Measurements from ENCODE around the gene SH3RF3. TPM values are rescaled to one million over a fixed set of nuclear protein-coding genes. Genes with fewer than 3 reads are reported as not detected.

The SH3RF3 gene
- total RNA-seq, 1 experiment from 2014 or later, result 1.0 TPM

DNA sequence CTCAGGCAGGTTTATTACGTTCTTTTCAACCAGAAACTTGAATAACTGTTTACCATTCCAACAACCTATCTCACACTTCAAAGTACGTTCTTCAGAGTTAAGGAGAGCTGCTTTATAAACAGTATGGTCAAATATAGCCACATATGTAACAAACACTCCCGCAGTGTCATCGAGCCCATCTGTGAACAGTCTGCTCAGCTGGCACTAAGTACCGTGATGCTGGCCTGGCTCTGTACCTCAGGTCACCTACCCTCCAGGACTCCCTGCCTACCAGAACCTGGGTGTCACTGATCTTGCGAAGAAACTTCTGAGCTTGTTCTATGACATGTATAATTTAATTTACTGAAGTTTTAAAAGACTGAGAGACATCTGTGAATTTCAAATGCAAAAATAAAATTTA, 413.4 kb downstream of the SH3RF3 start:
- peaks cover 5% of the 10 kb centered on the region for H3K9me3 Mint-ChIP-seq
- H3K4me3 Mint-ChIP-seq, result no peak overlapping the region
- 0 out of 2 replicates have a peak, but pooled peaks cover 7% of the 10 kb centered on the region for H3K36me3 Mint-ChIP-seq
- TF ChIP-seq ZNF138 (CRISPR knock-in tag; conservative IDR thresholded peaks at IDR 0.05) (no peak), ATF2 (CRISPR knock-in tag; IDR thresholded peaks at IDR 0.05; ENCODE audit: borderline replicate concordance, low read depth) (no peak), NFYB (CRISPR knock-in tag; conservative IDR thresholded peaks at IDR 0.05; ENCODE audit: low read depth) (no peak), NR1H2 (CRISPR knock-in tag; IDR thresholded peaks at IDR 0.05) (no peak), ZNF396 (CRISPR knock-in tag; IDR thresholded peaks at IDR 0.05; ENCODE audit: borderline replicate concordance) (no peak), ZNF121 (CRISPR knock-in tag; IDR thresholded peaks at IDR 0.05) (no peak), RELA (CRISPR knock-in tag; IDR thresholded peaks at IDR 0.05; ENCODE audit: borderline replicate concordance) (no peak), CTCF (IDR thresholded peaks at IDR 0.05) (no peak), FOXP4 (CRISPR knock-in tag; IDR thresholded peaks at IDR 0.05) (no peak), PREB (CRISPR knock-in tag; IDR thresholded peaks at IDR 0.05; ENCODE audit: borderline replicate concordance) (no peak), TEAD1 (CRISPR knock-in tag; IDR thresholded peaks at IDR 0.05) (no peak)
- TF ChIP-seq, protein P1, sequence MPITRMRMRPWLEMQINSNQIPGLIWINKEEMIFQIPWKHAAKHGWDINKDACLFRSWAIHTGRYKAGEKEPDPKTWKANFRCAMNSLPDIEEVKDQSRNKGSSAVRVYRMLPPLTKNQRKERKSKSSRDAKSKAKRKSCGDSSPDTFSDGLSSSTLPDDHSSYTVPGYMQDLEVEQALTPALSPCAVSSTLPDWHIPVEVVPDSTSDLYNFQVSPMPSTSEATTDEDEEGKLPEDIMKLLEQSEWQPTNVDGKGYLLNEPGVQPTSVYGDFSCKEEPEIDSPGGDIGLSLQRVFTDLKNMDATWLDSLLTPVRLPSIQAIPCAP (CRISPR knock-in tag; IDR thresholded peaks at IDR 0.05), result no peak
- TF ChIP-seq, protein P2, sequence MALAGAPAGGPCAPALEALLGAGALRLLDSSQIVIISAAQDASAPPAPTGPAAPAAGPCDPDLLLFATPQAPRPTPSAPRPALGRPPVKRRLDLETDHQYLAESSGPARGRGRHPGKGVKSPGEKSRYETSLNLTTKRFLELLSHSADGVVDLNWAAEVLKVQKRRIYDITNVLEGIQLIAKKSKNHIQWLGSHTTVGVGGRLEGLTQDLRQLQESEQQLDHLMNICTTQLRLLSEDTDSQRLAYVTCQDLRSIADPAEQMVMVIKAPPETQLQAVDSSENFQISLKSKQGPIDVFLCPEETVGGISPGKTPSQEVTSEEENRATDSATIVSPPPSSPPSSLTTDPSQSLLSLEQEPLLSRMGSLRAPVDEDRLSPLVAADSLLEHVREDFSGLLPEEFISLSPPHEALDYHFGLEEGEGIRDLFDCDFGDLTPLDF (CRISPR knock-in tag; IDR thresholded peaks at IDR 0.05), result no peak
- no peaks in the 10 kb centered on the region for H3K4me1 Mint-ChIP-seq
- ATAC-seq (no peak), DNase-seq (ENCODE audit: low spot score) (no peak)
- CTCF ChIA-PET, result interaction anchor here (1.3 to 2.7 kb wide), 2 partner anchors 32 to 121 kb away, joined by 3 to 9 read pairs; no protein-coding TSS in a partner anchor
- H3K27ac Mint-ChIP-seq, result no peak overlapping the region
- POLR2A ChIA-PET, result no interaction called here
- no peaks in the 10 kb centered on the region for H3K27me3 Mint-ChIP-seq (ENCODE audit: low read depth)

DNA sequence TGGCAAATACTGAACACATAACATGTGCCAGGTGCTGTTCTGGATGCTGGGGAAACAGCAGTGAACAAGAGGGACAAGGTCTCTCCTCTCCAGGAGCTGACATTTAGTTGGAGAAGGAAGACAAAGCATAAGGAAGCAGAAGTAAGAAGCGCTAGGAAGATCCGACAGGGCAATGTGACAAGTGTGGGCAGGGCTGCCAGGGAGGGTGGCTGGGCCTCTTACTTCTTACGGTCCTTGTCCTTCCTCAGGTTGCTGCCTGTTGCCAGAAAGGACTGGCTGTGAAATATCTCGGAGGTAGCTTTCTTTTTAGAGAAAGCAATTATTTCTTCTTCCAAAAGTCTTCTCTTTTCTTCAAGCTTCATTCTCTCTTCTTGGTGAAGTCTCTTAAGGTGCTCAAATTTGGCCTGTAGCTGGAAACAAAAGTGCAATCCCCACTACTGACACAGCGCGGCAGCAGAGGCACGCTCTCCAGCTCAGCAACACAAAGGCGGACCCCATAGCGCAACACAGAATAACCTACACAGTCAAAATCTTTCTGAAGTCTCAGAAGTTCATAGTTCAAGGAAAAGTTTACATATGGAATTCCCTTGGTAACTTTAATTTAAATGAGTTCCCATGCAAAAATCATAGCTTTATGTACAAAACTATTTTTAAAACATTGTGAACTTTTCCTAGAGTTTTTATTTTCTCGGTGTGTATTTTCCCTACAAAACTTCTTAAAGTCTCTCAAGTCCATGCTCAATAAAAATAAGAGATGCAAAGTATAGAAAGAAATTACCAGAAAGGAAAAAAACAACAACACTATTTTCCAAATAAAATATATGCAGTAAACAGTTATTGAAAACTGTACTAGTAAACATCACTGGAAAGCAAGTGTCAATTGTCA, 417.1 kb downstream of the SH3RF3 start:
- Mint-ChIP-seq H3K27me3 (ENCODE audit: low read depth) (no peaks in the 10 kb centered on the region), H3K36me3 (0 out of 2 replicates have a peak, but pooled peaks cover 2% of the 10 kb centered on the region), H3K4me1 (no peaks in the 10 kb centered on the region), H3K9me3 (no peaks in the 10 kb centered on the region), H3K27ac (no peak overlapping the region), H3K4me3 (no peak overlapping the region)
- peak; percentile 67 for DNase-seq (ENCODE audit: low spot score)
- ATAC-seq, result peak; percentile 93
- ChIA-PET CTCF (interaction anchor here (0.5 to 4.3 kb wide), 32 partner anchors 10 to 198 kb away, joined by 3 to 60 read pairs (median 4); partner anchors contain the start of genes SEPTIN10 and SOWAHC), POLR2A (interaction anchor here (1.3 kb wide), 1 partner anchor 68 kb away, joined by 4 read pairs; the partner anchor contains the start of gene SOWAHC)
- TF ChIP-seq ZBTB21 (CRISPR knock-in tag; IDR thresholded peaks at IDR 0.05; ENCODE audit: borderline replicate concordance) (no peak), MXD4 (CRISPR knock-in tag; IDR thresholded peaks at IDR 0.05; ENCODE audit: borderline replicate concordance) (no peak), SOX15 (CRISPR knock-in tag; IDR thresholded peaks at IDR 0.05) (no peak), USF2 (CRISPR knock-in tag; IDR thresholded peaks at IDR 0.05) (no peak), CTCF (IDR thresholded peaks at IDR 0.05) (peak; percentile 74)

Data from WTC11 (cell line).